Measurements from ENCODE around the gene USP21. TPM values are rescaled to one million over a fixed set of nuclear protein-coding genes. Genes with fewer than 3 reads are reported as not detected.

The USP21 gene
- total and polyA plus RNA-seq, 9 of the 15 experiments (the other 6 are each of a cell fraction or from before 2014, with no cell fraction given), result 4.9 to 52.4 (median 21.6) TPM

DNA sequence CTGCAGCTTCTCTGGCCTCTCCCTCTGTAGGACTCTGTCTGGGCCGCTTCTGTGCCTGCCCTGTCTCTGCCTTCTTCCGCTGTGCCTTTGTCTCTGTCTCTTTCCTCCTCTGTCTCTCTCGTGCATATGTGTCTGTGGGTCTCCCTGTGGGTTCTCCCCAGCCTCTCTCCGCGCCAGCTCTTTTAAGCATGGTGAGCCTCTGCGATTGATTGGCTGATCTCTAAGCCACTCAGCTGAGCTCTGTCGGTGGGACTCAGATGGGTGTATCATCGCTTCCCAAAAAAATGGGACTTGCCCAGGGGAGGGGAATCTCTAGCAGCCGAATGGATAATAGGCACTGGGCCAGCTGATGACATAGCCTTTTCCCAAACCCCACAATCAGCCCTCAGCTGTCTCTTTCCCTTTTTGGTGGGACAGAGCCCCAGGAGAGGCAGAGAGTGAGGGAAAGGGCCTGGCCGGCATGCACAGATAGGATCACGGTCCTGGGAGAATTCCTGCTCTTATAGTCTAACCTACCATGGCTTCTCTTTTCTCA lies 39.7 kb downstream of the USP21 start, which contains the start of gene ADAMTS4 (continued):
- TF ChIP-seq, protein P1, sequence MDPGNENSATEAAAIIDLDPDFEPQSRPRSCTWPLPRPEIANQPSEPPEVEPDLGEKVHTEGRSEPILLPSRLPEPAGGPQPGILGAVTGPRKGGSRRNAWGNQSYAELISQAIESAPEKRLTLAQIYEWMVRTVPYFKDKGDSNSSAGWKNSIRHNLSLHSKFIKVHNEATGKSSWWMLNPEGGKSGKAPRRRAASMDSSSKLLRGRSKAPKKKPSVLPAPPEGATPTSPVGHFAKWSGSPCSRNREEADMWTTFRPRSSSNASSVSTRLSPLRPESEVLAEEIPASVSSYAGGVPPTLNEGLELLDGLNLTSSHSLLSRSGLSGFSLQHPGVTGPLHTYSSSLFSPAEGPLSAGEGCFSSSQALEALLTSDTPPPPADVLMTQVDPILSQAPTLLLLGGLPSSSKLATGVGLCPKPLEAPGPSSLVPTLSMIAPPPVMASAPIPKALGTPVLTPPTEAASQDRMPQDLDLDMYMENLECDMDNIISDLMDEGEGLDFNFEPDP (CRISPR knock-in tag; IDR thresholded peaks at IDR 0.05), result no peak
- no peak for TF ChIP-seq ZKSCAN8 (CRISPR knock-in tag; IDR thresholded peaks at IDR 0.05)
- TF ChIP-seq NUFIP1 (IDR thresholded peaks at IDR 0.05; ENCODE audit: partially characterized antibody), result no peak
- no peak for TF ChIP-seq KAT2B (IDR thresholded peaks at IDR 0.05; ENCODE audit: low read depth, low read length)
- TF ChIP-seq TCF3 (CRISPR knock-in tag; IDR thresholded peaks at IDR 0.05), result no peak
- TF ChIP-seq EHMT2 (IDR thresholded peaks at IDR 0.05), result no peak
- no peak for TF ChIP-seq ZNF3 (CRISPR knock-in tag; IDR thresholded peaks at IDR 0.05)
- TF ChIP-seq GTF2A2 (tag; IDR thresholded peaks at IDR 0.05), result no peak
- TF ChIP-seq ZBTB1 (CRISPR knock-in tag; IDR thresholded peaks at IDR 0.05; ENCODE audit: borderline replicate concordance, low read depth), result no peak
- no peak for TF ChIP-seq IFI16 (CRISPR knock-in tag; IDR thresholded peaks at IDR 0.05)
- TF ChIP-seq, protein P2, sequence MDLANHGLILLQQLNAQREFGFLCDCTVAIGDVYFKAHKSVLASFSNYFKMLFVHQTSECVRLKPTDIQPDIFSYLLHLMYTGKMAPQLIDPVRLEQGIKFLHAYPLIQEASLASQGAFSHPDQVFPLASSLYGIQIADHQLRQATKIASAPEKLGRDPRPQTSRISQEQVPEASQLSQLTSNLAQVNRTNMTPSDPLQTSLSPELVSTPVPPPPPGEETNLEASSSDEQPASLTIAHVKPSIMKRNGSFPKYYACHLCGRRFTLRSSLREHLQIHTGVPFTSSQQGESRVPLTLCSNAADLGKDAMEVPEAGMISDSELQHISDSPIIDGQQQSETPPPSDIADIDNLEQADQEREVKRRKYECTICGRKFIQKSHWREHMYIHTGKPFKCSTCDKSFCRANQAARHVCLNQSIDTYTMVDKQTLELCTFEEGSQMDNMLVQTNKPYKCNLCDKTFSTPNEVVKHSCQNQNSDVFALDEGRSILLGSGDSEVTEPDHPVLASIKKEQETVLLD (IDR thresholded peaks at IDR 0.05), result no peak
- TF ChIP-seq KDM1A (IDR thresholded peaks at IDR 0.05), result no peak
- TF ChIP-seq NFIX (CRISPR knock-in tag; IDR thresholded peaks at IDR 0.05; ENCODE audit: low read depth), result no peak
- no peak for TF ChIP-seq CHD1 (IDR thresholded peaks at IDR 0.05; ENCODE audit: low read length)
- no peak for TF ChIP-seq ZNF507 (tag; conservative IDR thresholded peaks at IDR 0.05)
- no peak for TF ChIP-seq TEAD2 (tag; IDR thresholded peaks at IDR 0.05)
- TF ChIP-seq SMAD3 (CRISPR knock-in tag; conservative IDR thresholded peaks at IDR 0.05), result no peak
- no peak for TF ChIP-seq ZNF75A (CRISPR knock-in tag; IDR thresholded peaks at IDR 0.05)
- TF ChIP-seq, protein P3, sequence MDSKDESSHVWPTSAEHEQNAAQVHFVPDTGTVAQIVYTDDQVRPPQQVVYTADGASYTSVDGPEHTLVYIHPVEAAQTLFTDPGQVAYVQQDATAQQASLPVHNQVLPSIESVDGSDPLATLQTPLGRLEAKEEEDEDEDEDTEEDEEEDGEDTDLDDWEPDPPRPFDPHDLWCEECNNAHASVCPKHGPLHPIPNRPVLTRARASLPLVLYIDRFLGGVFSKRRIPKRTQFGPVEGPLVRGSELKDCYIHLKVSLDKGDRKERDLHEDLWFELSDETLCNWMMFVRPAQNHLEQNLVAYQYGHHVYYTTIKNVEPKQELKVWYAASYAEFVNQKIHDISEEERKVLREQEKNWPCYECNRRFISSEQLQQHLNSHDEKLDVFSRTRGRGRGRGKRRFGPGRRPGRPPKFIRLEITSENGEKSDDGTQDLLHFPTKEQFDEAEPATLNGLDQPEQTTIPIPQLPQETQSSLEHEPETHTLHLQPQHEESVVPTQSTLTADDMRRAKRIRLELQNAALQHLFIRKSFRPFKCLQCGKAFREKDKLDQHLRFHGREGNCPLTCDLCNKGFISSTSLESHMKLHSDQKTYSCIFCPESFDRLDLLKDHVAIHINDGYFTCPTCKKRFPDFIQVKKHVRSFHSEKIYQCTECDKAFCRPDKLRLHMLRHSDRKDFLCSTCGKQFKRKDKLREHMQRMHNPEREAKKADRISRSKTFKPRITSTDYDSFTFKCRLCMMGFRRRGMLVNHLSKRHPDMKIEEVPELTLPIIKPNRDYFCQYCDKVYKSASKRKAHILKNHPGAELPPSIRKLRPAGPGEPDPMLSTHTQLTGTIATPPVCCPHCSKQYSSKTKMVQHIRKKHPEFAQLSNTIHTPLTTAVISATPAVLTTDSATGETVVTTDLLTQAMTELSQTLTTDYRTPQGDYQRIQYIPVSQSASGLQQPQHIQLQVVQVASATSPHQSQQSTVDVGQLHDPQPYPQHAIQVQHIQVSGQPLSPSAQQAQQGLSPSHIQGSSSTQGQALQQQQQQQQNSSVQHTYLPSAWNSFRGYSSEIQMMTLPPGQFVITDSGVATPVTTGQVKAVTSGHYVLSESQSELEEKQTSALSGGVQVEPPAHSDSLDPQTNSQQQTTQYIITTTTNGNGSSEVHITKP (IDR thresholded peaks at IDR 0.05; ENCODE audit: partially characterized antibody), result peak; percentile 16
- TF ChIP-seq, protein P4, sequence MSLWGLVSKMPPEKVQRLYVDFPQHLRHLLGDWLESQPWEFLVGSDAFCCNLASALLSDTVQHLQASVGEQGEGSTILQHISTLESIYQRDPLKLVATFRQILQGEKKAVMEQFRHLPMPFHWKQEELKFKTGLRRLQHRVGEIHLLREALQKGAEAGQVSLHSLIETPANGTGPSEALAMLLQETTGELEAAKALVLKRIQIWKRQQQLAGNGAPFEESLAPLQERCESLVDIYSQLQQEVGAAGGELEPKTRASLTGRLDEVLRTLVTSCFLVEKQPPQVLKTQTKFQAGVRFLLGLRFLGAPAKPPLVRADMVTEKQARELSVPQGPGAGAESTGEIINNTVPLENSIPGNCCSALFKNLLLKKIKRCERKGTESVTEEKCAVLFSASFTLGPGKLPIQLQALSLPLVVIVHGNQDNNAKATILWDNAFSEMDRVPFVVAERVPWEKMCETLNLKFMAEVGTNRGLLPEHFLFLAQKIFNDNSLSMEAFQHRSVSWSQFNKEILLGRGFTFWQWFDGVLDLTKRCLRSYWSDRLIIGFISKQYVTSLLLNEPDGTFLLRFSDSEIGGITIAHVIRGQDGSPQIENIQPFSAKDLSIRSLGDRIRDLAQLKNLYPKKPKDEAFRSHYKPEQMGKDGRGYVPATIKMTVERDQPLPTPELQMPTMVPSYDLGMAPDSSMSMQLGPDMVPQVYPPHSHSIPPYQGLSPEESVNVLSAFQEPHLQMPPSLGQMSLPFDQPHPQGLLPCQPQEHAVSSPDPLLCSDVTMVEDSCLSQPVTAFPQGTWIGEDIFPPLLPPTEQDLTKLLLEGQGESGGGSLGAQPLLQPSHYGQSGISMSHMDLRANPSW (CRISPR knock-in tag; IDR thresholded peaks at IDR 0.05), result no peak
- TF ChIP-seq GATA2 (CRISPR knock-in tag; IDR thresholded peaks at IDR 0.05), result no peak
- no peak for TF ChIP-seq CC2D1A (IDR thresholded peaks at IDR 0.05)
